ENCODE data around the gene RNPEP.
"Not testable (repeated sequence)": the region's sequence is repeated elsewhere in the genome, so short reads cannot be mapped to it uniquely, and the experiment has no call there.

RNPEP gene

GRCh38 chr1:202037706-202038296, 55.4 kb downstream of the RNPEP start:
- H3K27me3 ChIP-seq (ENCODE audit: control insufficient read depth in 1 of 2, insufficient read depth in 2 of 2, low read length in 2 of 2): no peaks in the 10 kb centered on the region
- no peak overlapping the region for H3K27ac ChIP-seq (ENCODE audit: low read length)
- no peaks in the 10 kb centered on the region for H3K36me3 ChIP-seq (ENCODE audit: control insufficient read depth in 2 of 2, insufficient read depth in 2 of 2, low read length in 2 of 2)
- H3K9me3 ChIP-seq (ENCODE audit: control insufficient read depth in 2 of 2, low read length in 2 of 2): no peaks in the 10 kb centered on the region
- no peak overlapping the region for H3K9ac ChIP-seq (ENCODE audit: low read length in 2 of 2)
- no peaks in the 10 kb centered on the region for H3K4me1 ChIP-seq (ENCODE audit: control insufficient read depth, insufficient read depth, low read length)
- H3K4me3 ChIP-seq (ENCODE audit: low read length in 2 of 2): no peak overlapping the region

- Histone ChIP-seq H3K27ac (ENCODE audit: low read length) (no peak overlapping the region), H3K4me3 (ENCODE audit: low read length in 2 of 2) (no peak overlapping the region), H3K9me3 (ENCODE audit: control insufficient read depth in 2 of 2, low read length in 2 of 2) (no peaks in the 10 kb centered on the region), H3K9ac (ENCODE audit: low read length in 2 of 2) (no peak overlapping the region), H3K27me3 (ENCODE audit: control insufficient read depth in 1 of 2, insufficient read depth in 2 of 2, low read length in 2 of 2) (no peaks in the 10 kb centered on the region), H3K36me3 (ENCODE audit: control insufficient read depth in 2 of 2, insufficient read depth in 2 of 2, low read length in 2 of 2) (no peaks in the 10 kb centered on the region), H3K4me1 (ENCODE audit: control insufficient read depth, insufficient read depth, low read length) (no peaks in the 10 kb centered on the region)
Observed at GRCh38 chr1:202038688-202039346, 56.4 kb downstream of the RNPEP start.

- H3K4me3 ChIP-seq (ENCODE audit: low read length in 2 of 2): no peak overlapping the region
- no peak overlapping the region for H3K9ac ChIP-seq (ENCODE audit: low read length in 2 of 2)
- no peaks in the 10 kb centered on the region for H3K36me3 ChIP-seq (ENCODE audit: control insufficient read depth in 2 of 2, insufficient read depth in 2 of 2, low read length in 2 of 2)
- peaks cover 0 to 6% of the 10 kb centered on the region in 2 donors for H3K27me3 ChIP-seq (ENCODE audit: control insufficient read depth in 1 of 2, insufficient read depth in 2 of 2, low read length in 2 of 2)
- no peaks in the 10 kb centered on the region for H3K9me3 ChIP-seq (ENCODE audit: control insufficient read depth in 2 of 2, low read length in 2 of 2)
- peaks cover 2% of the 10 kb centered on the region for H3K4me1 ChIP-seq (ENCODE audit: control insufficient read depth, insufficient read depth, low read length)
- H3K27ac ChIP-seq (ENCODE audit: low read length): no peak overlapping the region
Observed at GRCh38 chr1:202045705-202046104, 63.3 kb downstream of the RNPEP start.

GRCh38 chr1:202046227-202046626, 63.8 kb downstream of the RNPEP start:
- H3K27me3 ChIP-seq (ENCODE audit: control insufficient read depth in 1 of 2, insufficient read depth in 2 of 2, low read length in 2 of 2): peaks cover 0 to 6% of the 10 kb centered on the region in 2 donors
- H3K9me3 ChIP-seq (ENCODE audit: control insufficient read depth in 2 of 2, low read length in 2 of 2): no peaks in the 10 kb centered on the region
- no peak overlapping the region for H3K27ac ChIP-seq (ENCODE audit: low read length)
- H3K9ac ChIP-seq (ENCODE audit: low read length in 2 of 2): no peak overlapping the region
- peaks cover 2% of the 10 kb centered on the region for H3K4me1 ChIP-seq (ENCODE audit: control insufficient read depth, insufficient read depth, low read length)
- H3K36me3 ChIP-seq (ENCODE audit: control insufficient read depth in 2 of 2, insufficient read depth in 2 of 2, low read length in 2 of 2): no peaks in the 10 kb centered on the region
- H3K4me3 ChIP-seq (ENCODE audit: low read length in 2 of 2): no peak overlapping the region

GRCh38 chr1:202046748-202047708, 64.6 kb downstream of the RNPEP start:
- Histone ChIP-seq H3K9ac (ENCODE audit: low read length in 2 of 2) (no peak overlapping the region), H3K27ac (ENCODE audit: low read length) (no peak overlapping the region), H3K36me3 (ENCODE audit: control insufficient read depth in 2 of 2, insufficient read depth in 2 of 2, low read length in 2 of 2) (no peaks in the 10 kb centered on the region), H3K27me3 (ENCODE audit: control insufficient read depth in 1 of 2, insufficient read depth in 2 of 2, low read length in 2 of 2) (peaks cover 0 to 6% of the 10 kb centered on the region in 2 donors), H3K4me1 (ENCODE audit: control insufficient read depth, insufficient read depth, low read length) (peaks cover 2% of the 10 kb centered on the region), H3K4me3 (ENCODE audit: low read length in 2 of 2) (no peak overlapping the region), H3K9me3 (ENCODE audit: control insufficient read depth in 2 of 2, low read length in 2 of 2) (no peaks in the 10 kb centered on the region)

GRCh38 chr1:202047977-202048376, 65.5 kb downstream of the RNPEP start:
- H3K9ac ChIP-seq (ENCODE audit: low read length in 2 of 2): no peak overlapping the region
- no peak overlapping the region for H3K27ac ChIP-seq (ENCODE audit: low read length)
- H3K27me3 ChIP-seq (ENCODE audit: control insufficient read depth in 1 of 2, insufficient read depth in 2 of 2, low read length in 2 of 2): peaks cover 0 to 6% of the 10 kb centered on the region in 2 donors
- peaks cover 2% of the 10 kb centered on the region for H3K4me1 ChIP-seq (ENCODE audit: control insufficient read depth, insufficient read depth, low read length)
- no peak overlapping the region for H3K4me3 ChIP-seq (ENCODE audit: low read length in 2 of 2)
- H3K36me3 ChIP-seq (ENCODE audit: control insufficient read depth in 2 of 2, insufficient read depth in 2 of 2, low read length in 2 of 2): no peaks in the 10 kb centered on the region
- no peaks in the 10 kb centered on the region for H3K9me3 ChIP-seq (ENCODE audit: control insufficient read depth in 2 of 2, low read length in 2 of 2)

- no peak overlapping the region for H3K9ac ChIP-seq (ENCODE audit: low read length in 2 of 2)
- no peaks in the 10 kb centered on the region for H3K36me3 ChIP-seq (ENCODE audit: control insufficient read depth in 2 of 2, insufficient read depth in 2 of 2, low read length in 2 of 2)
- peaks cover 2% of the 10 kb centered on the region for H3K4me1 ChIP-seq (ENCODE audit: control insufficient read depth, insufficient read depth, low read length)
- H3K27me3 ChIP-seq (ENCODE audit: control insufficient read depth in 1 of 2, insufficient read depth in 2 of 2, low read length in 2 of 2): peaks cover 0 to 6% of the 10 kb centered on the region in 2 donors
- H3K27ac ChIP-seq (ENCODE audit: low read length): no peak overlapping the region
- H3K4me3 ChIP-seq (ENCODE audit: low read length in 2 of 2): no peak overlapping the region
- no peaks in the 10 kb centered on the region for H3K9me3 ChIP-seq (ENCODE audit: control insufficient read depth in 2 of 2, low read length in 2 of 2)
Observed at GRCh38 chr1:202049129-202049528, 66.7 kb downstream of the RNPEP start.

GRCh38 chr1:202054094-202054493, 71.6 kb downstream of the RNPEP start:
- no peaks in the 10 kb centered on the region for H3K36me3 ChIP-seq (ENCODE audit: control insufficient read depth in 2 of 2, insufficient read depth in 2 of 2, low read length in 2 of 2)
- no peak overlapping the region for H3K4me3 ChIP-seq (ENCODE audit: low read length in 2 of 2)
- H3K27ac ChIP-seq (ENCODE audit: low read length): no peak overlapping the region
- no peaks in the 10 kb centered on the region for H3K27me3 ChIP-seq (ENCODE audit: control insufficient read depth in 1 of 2, insufficient read depth in 2 of 2, low read length in 2 of 2)
- H3K9ac ChIP-seq (ENCODE audit: low read length in 2 of 2): no peak overlapping the region
- no peaks in the 10 kb centered on the region for H3K9me3 ChIP-seq (ENCODE audit: control insufficient read depth in 2 of 2, low read length in 2 of 2)
- no peaks in the 10 kb centered on the region for H3K4me1 ChIP-seq (ENCODE audit: control insufficient read depth, insufficient read depth, low read length)

- H3K4me1 ChIP-seq (ENCODE audit: control insufficient read depth, insufficient read depth, low read length); H3K9me3 ChIP-seq (ENCODE audit: control insufficient read depth in 2 of 2, low read length in 2 of 2); H3K4me3 ChIP-seq (ENCODE audit: low read length in 2 of 2); H3K27me3 ChIP-seq (ENCODE audit: control insufficient read depth in 1 of 2, insufficient read depth in 2 of 2, low read length in 2 of 2); H3K36me3 ChIP-seq (ENCODE audit: control insufficient read depth in 2 of 2, insufficient read depth in 2 of 2, low read length in 2 of 2); H3K9ac ChIP-seq (ENCODE audit: low read length in 2 of 2); H3K27ac ChIP-seq (ENCODE audit: low read length): not testable (repeated sequence)
Observed at GRCh38 chr1:202054673-202055072, 72.2 kb downstream of the RNPEP start.
